ENCODE results near the gene MT3.

Gene MT3

DNA sequence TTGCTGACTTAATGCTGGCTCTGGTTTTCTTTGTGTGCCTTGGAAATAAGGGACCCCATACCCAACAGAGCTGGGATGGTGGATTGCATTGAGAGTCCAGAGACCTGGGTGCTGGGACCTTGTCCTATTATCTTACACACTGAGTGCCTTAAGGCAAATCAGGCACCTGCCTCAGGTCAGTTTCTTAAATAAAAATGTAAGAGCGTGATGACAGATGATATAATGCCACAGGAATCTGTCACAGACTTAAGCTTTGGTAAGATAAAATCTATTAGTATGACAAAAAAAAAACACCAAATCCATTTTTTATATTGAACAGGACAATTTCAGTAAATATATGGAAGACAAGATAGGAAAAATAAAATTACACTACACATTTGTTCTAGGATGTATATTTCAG, 50.7 kb downstream of the MT3 start:
- TF ChIP-seq REST (IDR thresholded peaks at IDR 0.05; ENCODE audit: insufficient replicate concordance, low read depth) (no peak), GABPA (IDR thresholded peaks at IDR 0.05; ENCODE audit: low read depth) (no peak), POLR2AphosphoS5 (IDR thresholded peaks at IDR 0.05; ENCODE audit: low read depth) (no peak), CTCF (IDR thresholded peaks at IDR 0.05; ENCODE audit: insufficient read depth, low read length) (no peak), SPI1 (IDR thresholded peaks at IDR 0.05; ENCODE audit: borderline replicate concordance, low read depth) (no peak)
- no peak for DNase-seq (ENCODE audit: low read depth in 1 of 2, low spot score in 1 of 2)
- no peak overlapping the region for H3K27ac ChIP-seq (replicated peaks)
- peaks cover 73% of the 10 kb centered on the region for H3K27me3 ChIP-seq (ENCODE audit: insufficient read depth, poor library complexity, severe bottlenecking)
- H3K4me3 ChIP-seq (replicated peaks; ENCODE audit: insufficient read depth, low read length): no peak overlapping the region
